ENCODE data around the gene INPP4B.
A peak's percentile ranks its signal among the peaks of the same experiment; 100 is the strongest.

Gene INPP4B

DNA sequence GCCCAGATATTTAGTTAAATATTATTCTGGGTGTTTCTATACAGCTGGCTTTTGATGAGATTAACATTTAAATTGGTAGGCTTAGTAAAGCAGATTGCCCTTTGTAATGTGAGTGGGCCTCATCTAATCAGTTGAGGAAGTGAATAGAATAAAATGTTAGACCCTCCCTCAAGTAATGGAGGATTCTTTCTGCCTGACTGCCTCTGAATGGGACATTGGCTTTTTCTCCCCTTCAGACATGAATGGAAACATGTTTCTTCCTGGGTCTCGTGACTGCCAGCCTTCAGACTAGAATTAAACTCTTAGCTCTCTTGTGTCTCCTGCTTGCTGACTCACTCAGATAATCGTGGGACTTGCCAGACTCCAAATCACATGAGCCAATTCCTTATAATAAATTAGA, 266.7 kb downstream of the INPP4B start:
- no peak for DNase-seq
- Histone ChIP-seq H3K4ac (ENCODE audit: low read depth in 1 of 2, low read length in 2 of 2) (no peak overlapping the region), H2AK5ac (ENCODE audit: low read length, severe bottlenecking) (no peak overlapping the region), H4K8ac (ENCODE audit: low read length) (no peak overlapping the region), H2BK15ac (ENCODE audit: low read depth, poor library complexity, severe bottlenecking) (no peak overlapping the region), H3K18ac (ENCODE audit: low read depth in 1 of 2, low read length in 2 of 2) (no peak overlapping the region), H3K79me1 (replicated peaks; ENCODE audit: low read length, poor library complexity, severe bottlenecking) (no peaks in the 10 kb centered on the region), H3K27ac (ENCODE audit: low read length, poor library complexity, severe bottlenecking) (no peak overlapping the region), H2BK5ac (ENCODE audit: low read depth, low read length, poor library complexity, severe bottlenecking) (no peak overlapping the region), H3K4me3 (ENCODE audit: insufficient read depth in 1 of 2, low read depth in 1 of 2, low read length in 2 of 2) (no peak overlapping the region), H2AFZ (ENCODE audit: low read depth, low read length) (no peak overlapping the region), H3K23ac (ENCODE audit: low read length in 2 of 2) (no peak overlapping the region), H3K27me3 (ENCODE audit: control insufficient read depth in 1 of 2, insufficient read depth in 1 of 2, low read length in 2 of 2) (no peaks in the 10 kb centered on the region), H2BK12ac (ENCODE audit: low read length in 2 of 2) (no peak overlapping the region), H3K14ac (ENCODE audit: low read length in 2 of 2) (no peak overlapping the region), H3K9me3 (ENCODE audit: control insufficient read depth, low read length) (no peaks in the 10 kb centered on the region), H3K36me3 (ENCODE audit: control insufficient read depth in 1 of 2, insufficient read depth in 2 of 2, low read depth in 1 of 2, low read length in 2 of 2) (no peaks in the 10 kb centered on the region), H4K91ac (ENCODE audit: low read length) (no peak overlapping the region), H3K4me1 (ENCODE audit: control insufficient read depth, insufficient read depth, low read depth, low read length) (no peaks in the 10 kb centered on the region), H3K4me2 (ENCODE audit: low read length, poor library complexity, severe bottlenecking) (no peak overlapping the region), H3K9ac (ENCODE audit: low read length) (no peak overlapping the region), H2BK120ac (ENCODE audit: low read depth, low read length) (no peak overlapping the region)
- 75% methylated on average over 1 of the region's 2 CpGs for WGBS

GRCh38 chr4:142574306-142574705, 271.8 kb downstream of the INPP4B start:
- Histone ChIP-seq H3K27me3 (ENCODE audit: control insufficient read depth in 1 of 2, insufficient read depth in 1 of 2, low read length in 2 of 2) (no peaks in the 10 kb centered on the region), H4K8ac (ENCODE audit: low read length) (no peak overlapping the region)
- no peak for DNase-seq

DNA sequence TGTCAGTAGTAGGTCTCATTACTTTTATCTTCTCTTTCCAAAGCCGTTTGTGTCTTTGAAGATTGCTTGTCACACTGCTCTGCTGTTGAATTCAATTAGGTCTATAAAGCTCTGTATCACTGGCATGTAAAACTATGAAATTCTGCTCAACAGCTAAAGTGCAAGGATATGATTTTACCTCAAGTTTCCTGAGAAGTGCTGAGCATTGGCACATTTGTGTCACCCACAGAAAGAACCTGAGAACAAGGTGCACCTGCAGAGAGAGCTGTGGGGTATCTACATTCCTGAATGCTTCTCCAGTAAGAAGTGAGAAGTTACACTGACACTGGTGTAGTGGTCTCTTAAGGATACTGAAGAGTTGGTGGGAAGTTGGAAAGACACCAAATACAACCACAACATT, 274.0 kb downstream of the INPP4B start:
- 100% methylated on average over 1 of the region's 1 CpG for WGBS
- no peak for DNase-seq
- no peak overlapping the region for H4K8ac ChIP-seq (ENCODE audit: low read length)

More at GRCh38 chr4:142574306-142574705, 271.8 kb downstream of the INPP4B start:
- Histone ChIP-seq H3K36me3 (ENCODE audit: control insufficient read depth in 1 of 2, insufficient read depth in 2 of 2, low read depth in 1 of 2, low read length in 2 of 2) (no peaks in the 10 kb centered on the region), H2BK5ac (ENCODE audit: low read depth, low read length, poor library complexity, severe bottlenecking) (no peak overlapping the region), H3K79me1 (replicated peaks; ENCODE audit: low read length, poor library complexity, severe bottlenecking) (no peaks in the 10 kb centered on the region), H3K18ac (ENCODE audit: low read depth in 1 of 2, low read length in 2 of 2) (no peak overlapping the region), H3K4me2 (ENCODE audit: low read length, poor library complexity, severe bottlenecking) (no peak overlapping the region), H3K9ac (ENCODE audit: low read length) (no peak overlapping the region), H2AFZ (ENCODE audit: low read depth, low read length) (no peak overlapping the region), H3K14ac (ENCODE audit: low read length in 2 of 2) (no peak overlapping the region), H2AK5ac (ENCODE audit: low read length, severe bottlenecking) (no peak overlapping the region), H4K91ac (ENCODE audit: low read length) (no peak overlapping the region), H3K9me3 (ENCODE audit: control insufficient read depth, low read length) (no peaks in the 10 kb centered on the region), H2BK120ac (ENCODE audit: low read depth, low read length) (no peak overlapping the region), H3K23ac (ENCODE audit: low read length in 2 of 2) (no peak overlapping the region), H3K4me1 (ENCODE audit: control insufficient read depth, insufficient read depth, low read depth, low read length) (no peaks in the 10 kb centered on the region), H3K4me3 (ENCODE audit: insufficient read depth in 1 of 2, low read depth in 1 of 2, low read length in 2 of 2) (no peak overlapping the region), H2BK15ac (ENCODE audit: low read depth, poor library complexity, severe bottlenecking) (no peak overlapping the region), H3K4ac (ENCODE audit: low read depth in 1 of 2, low read length in 2 of 2) (no peak overlapping the region), H2BK12ac (ENCODE audit: low read length in 2 of 2) (no peak overlapping the region), H3K27ac (ENCODE audit: low read length, poor library complexity, severe bottlenecking) (no peak overlapping the region)
- 94% methylated on average over 3 of the region's 3 CpGs for WGBS

GRCh38 chr4:142567620-142568451, 278.3 kb downstream of the INPP4B start:
- peak overlapping the region in 1 of 2 experiments; percentile 35 for H3K4me3 ChIP-seq (ENCODE audit: insufficient read depth in 1 of 2, low read depth in 1 of 2, low read length in 2 of 2)
- H4K8ac ChIP-seq (ENCODE audit: low read length): no peak overlapping the region
- peak overlapping the region; percentile 0 for H3K9ac ChIP-seq (ENCODE audit: low read length)
- H2BK15ac ChIP-seq (ENCODE audit: low read depth, poor library complexity, severe bottlenecking): no peak overlapping the region
- H3K4me2 ChIP-seq (ENCODE audit: low read length, poor library complexity, severe bottlenecking): no peak overlapping the region
- H3K23ac ChIP-seq (ENCODE audit: low read length in 2 of 2): no peak overlapping the region
- H2BK12ac ChIP-seq (ENCODE audit: low read length in 2 of 2): no peak overlapping the region
- H3K79me1 ChIP-seq (replicated peaks; ENCODE audit: low read length, poor library complexity, severe bottlenecking): no peaks in the 10 kb centered on the region
- H3K27ac ChIP-seq (ENCODE audit: low read length, poor library complexity, severe bottlenecking): peak overlapping the region; percentile 23
- no peak overlapping the region for H3K18ac ChIP-seq (ENCODE audit: low read depth in 1 of 2, low read length in 2 of 2)
- no peak overlapping the region for H4K91ac ChIP-seq (ENCODE audit: low read length)
- H3K4me1 ChIP-seq (ENCODE audit: control insufficient read depth, insufficient read depth, low read depth, low read length): peaks cover 3% of the 10 kb centered on the region
- no peak for DNase-seq
- H3K4ac ChIP-seq (ENCODE audit: low read depth in 1 of 2, low read length in 2 of 2): no peak overlapping the region
- no peak overlapping the region for H2AK5ac ChIP-seq (ENCODE audit: low read length, severe bottlenecking)
- H3K27me3 ChIP-seq (ENCODE audit: control insufficient read depth in 1 of 2, insufficient read depth in 1 of 2, low read length in 2 of 2): no peaks in the 10 kb centered on the region
- H2BK120ac ChIP-seq (ENCODE audit: low read depth, low read length): no peak overlapping the region
- no peak overlapping the region for H3K14ac ChIP-seq (ENCODE audit: low read length in 2 of 2)
- no peaks in the 10 kb centered on the region for H3K36me3 ChIP-seq (ENCODE audit: control insufficient read depth in 1 of 2, insufficient read depth in 2 of 2, low read depth in 1 of 2, low read length in 2 of 2)
- H2BK5ac ChIP-seq (ENCODE audit: low read depth, low read length, poor library complexity, severe bottlenecking): no peak overlapping the region
- 91% methylated on average over 2 of the region's 4 CpGs for WGBS
- no peak overlapping the region for H2AFZ ChIP-seq (ENCODE audit: low read depth, low read length)
- no peaks in the 10 kb centered on the region for H3K9me3 ChIP-seq (ENCODE audit: control insufficient read depth, low read length)

More for the DNA sequence above, 274.0 kb downstream of the INPP4B start:
- H3K4me3 ChIP-seq (ENCODE audit: insufficient read depth in 1 of 2, low read depth in 1 of 2, low read length in 2 of 2): no peak overlapping the region
- H2AFZ ChIP-seq (ENCODE audit: low read depth, low read length): no peak overlapping the region
- H2AK5ac ChIP-seq (ENCODE audit: low read length, severe bottlenecking): no peak overlapping the region
- no peak overlapping the region for H3K9ac ChIP-seq (ENCODE audit: low read length)
- H3K4me1 ChIP-seq (ENCODE audit: control insufficient read depth, insufficient read depth, low read depth, low read length): peaks cover 2% of the 10 kb centered on the region
- H3K18ac ChIP-seq (ENCODE audit: low read depth in 1 of 2, low read length in 2 of 2): no peak overlapping the region
- no peaks in the 10 kb centered on the region for H3K79me1 ChIP-seq (replicated peaks; ENCODE audit: low read length, poor library complexity, severe bottlenecking)
- no peak overlapping the region for H3K14ac ChIP-seq (ENCODE audit: low read length in 2 of 2)
- H2BK15ac ChIP-seq (ENCODE audit: low read depth, poor library complexity, severe bottlenecking): no peak overlapping the region
- no peak overlapping the region for H4K91ac ChIP-seq (ENCODE audit: low read length)
- no peak overlapping the region for H3K23ac ChIP-seq (ENCODE audit: low read length in 2 of 2)
- H2BK5ac ChIP-seq (ENCODE audit: low read depth, low read length, poor library complexity, severe bottlenecking): no peak overlapping the region
- no peaks in the 10 kb centered on the region for H3K9me3 ChIP-seq (ENCODE audit: control insufficient read depth, low read length)
- no peaks in the 10 kb centered on the region for H3K27me3 ChIP-seq (ENCODE audit: control insufficient read depth in 1 of 2, insufficient read depth in 1 of 2, low read length in 2 of 2)
- no peak overlapping the region for H3K4me2 ChIP-seq (ENCODE audit: low read length, poor library complexity, severe bottlenecking)
- H3K36me3 ChIP-seq (ENCODE audit: control insufficient read depth in 1 of 2, insufficient read depth in 2 of 2, low read depth in 1 of 2, low read length in 2 of 2): no peaks in the 10 kb centered on the region
- H3K27ac ChIP-seq (ENCODE audit: low read length, poor library complexity, severe bottlenecking): no peak overlapping the region
- no peak overlapping the region for H2BK120ac ChIP-seq (ENCODE audit: low read depth, low read length)
- no peak overlapping the region for H3K4ac ChIP-seq (ENCODE audit: low read depth in 1 of 2, low read length in 2 of 2)
- no peak overlapping the region for H2BK12ac ChIP-seq (ENCODE audit: low read length in 2 of 2)

Data from mesenchymal stem cell (in vitro differentiated cells and primary cell).